Measurements from ENCODE around the gene SMG9.

DNA sequence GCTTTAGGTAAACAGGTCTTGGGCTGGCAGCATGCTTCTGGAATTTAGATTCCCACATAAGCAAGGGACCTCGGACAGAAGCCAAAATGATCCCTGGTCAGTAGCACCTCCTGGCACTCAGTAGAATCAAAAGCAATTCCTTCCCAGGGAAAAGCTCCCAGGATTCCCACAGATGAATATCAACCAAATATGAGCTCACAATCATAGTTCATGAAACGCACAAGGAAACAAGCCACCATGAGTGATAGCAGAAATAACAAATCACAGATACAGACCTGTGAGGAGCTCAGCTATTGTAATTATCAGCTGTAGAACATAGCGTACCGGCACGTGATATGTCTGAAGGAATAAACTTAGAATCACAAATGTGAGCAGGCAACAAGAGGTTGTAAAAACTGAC, 63.0 kb downstream of the SMG9 start:
- TF ChIP-seq, protein P1, sequence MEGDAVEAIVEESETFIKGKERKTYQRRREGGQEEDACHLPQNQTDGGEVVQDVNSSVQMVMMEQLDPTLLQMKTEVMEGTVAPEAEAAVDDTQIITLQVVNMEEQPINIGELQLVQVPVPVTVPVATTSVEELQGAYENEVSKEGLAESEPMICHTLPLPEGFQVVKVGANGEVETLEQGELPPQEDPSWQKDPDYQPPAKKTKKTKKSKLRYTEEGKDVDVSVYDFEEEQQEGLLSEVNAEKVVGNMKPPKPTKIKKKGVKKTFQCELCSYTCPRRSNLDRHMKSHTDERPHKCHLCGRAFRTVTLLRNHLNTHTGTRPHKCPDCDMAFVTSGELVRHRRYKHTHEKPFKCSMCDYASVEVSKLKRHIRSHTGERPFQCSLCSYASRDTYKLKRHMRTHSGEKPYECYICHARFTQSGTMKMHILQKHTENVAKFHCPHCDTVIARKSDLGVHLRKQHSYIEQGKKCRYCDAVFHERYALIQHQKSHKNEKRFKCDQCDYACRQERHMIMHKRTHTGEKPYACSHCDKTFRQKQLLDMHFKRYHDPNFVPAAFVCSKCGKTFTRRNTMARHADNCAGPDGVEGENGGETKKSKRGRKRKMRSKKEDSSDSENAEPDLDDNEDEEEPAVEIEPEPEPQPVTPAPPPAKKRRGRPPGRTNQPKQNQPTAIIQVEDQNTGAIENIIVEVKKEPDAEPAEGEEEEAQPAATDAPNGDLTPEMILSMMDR (IDR thresholded peaks at IDR 0.05; ENCODE audit: low read depth, low read length) = no peak
- TF ChIP-seq EZH2phosphoT487 (IDR thresholded peaks at IDR 0.05; ENCODE audit: low read depth) = no peak

Measured in OCI-LY3 (cell line).